Stimulated activated CD8-positive, alpha-beta memory T cell treated with anti-CD3 and anti-CD28 coated beads, Interleukin-15, amount 100 ng/mL, for 1 hour (primary cell): ENCODE measurements around the gene RTL1.

Experiments
- DNase-seq: peaks from one replicate; pipeline ENCODE4 v3.0.0-alpha.2; 2020; ENCODE audit warnings: low read depth

Gene RTL1

DNA sequence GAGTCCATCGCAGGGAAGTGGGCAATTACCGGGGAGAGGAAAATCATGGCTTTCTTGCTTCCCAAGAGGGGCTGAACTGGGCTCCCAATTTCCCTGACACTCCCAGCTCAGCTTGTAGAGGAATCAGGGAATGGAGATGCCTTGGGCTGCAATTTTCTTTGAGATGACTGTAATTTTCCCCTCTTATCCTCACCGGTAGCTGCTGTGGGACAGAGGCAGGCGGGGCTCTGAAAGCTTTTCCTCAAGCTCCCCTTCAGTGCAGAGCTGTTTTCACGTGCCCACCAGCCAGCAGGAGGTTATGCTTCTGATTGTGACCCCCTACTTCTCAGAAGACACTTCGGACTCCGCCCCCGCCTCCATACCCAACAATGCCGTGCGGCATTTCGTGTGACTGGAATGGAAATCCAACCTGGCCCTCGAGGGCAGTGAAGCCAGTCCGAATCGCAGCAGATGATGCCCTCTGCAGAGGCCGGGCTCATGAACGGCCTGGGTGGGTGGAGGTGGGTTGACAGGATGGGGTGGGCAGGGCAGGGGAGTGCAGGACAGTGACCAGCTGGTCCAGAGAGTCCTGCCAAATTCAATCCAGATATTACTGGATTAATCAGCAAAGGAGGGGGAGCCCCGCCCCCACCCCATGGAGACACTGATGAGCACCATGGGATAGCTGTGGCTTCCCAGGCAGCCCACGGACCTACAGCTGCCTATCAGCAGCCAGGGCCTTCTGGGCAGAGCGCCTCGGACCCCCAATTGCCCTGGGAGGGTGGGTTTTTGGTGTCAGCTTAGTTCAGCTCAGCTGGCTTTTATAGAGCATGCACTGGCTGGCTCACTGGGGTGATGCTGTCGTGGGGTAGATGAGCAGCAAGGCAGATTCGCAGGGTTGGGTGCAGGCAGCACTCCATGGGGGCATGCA, 37.6 kb downstream of the RTL1 start:
- DNase-seq, result no peak

GRCh38 chr14:100864960-100865681, 38.4 kb downstream of the RTL1 start:
- no peak for DNase-seq

DNA sequence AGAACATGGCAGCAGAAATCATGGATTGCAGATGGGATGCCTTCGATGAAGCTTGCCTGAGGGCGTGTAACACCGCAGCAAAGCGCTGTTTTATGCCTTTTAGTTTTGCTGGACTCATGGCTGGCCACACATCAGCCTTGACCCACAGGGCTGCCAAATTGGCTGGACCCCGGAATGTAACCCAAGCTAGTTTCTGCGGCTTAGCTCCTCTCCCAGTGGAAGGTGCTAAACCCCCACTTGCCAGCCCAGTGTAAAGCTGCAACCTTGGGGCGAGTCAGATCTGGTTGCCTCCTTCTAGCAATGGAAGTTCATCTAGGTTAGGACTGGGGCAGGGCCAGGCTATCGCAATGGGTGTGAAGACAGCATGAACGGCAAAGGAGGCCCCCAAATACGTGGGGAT, 39.3 kb downstream of the RTL1 start:
- DNase-seq, result no peak

DNA sequence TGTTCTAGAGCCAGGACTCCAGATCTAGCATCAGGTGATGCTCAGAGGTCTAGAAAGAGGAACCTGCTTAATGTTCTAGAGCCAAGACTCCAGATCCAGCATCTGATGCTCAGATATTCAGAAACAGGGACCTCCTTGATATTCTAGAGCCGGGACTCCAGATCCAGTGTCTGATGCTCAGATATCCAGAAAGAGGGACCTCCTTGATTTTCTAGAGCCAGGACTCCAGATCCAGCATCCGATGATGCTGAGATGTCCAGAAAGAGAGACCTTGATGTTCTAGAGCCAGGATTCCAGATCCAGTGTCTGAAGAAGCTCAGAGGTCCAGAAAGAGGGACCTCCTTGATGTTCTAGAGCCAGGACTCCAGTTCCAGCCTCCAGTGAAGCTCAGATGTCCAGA, 40.7 kb downstream of the RTL1 start:
- DNase-seq, result no peak

DNA sequence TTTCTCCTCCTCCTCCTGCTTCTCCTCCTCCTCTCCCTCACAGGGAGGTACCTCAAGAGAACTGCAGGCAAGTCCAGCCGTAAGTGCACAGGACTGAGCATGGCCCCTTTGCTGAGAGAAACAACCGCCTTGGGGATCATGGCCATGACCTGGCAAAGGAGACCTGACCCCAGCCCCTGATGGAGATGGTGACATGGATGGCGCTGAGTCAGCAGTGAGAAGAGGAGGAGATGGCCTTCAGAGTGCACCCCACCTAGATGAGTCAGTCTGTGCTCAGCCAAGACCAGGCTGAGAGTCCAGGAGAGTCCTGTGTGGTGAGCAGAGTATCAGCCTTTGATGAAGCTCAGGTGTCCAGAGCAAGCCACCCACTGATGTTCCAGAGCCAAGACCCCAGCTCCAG, 41.2 kb downstream of the RTL1 start:
- DNase-seq, result no peak

DNA sequence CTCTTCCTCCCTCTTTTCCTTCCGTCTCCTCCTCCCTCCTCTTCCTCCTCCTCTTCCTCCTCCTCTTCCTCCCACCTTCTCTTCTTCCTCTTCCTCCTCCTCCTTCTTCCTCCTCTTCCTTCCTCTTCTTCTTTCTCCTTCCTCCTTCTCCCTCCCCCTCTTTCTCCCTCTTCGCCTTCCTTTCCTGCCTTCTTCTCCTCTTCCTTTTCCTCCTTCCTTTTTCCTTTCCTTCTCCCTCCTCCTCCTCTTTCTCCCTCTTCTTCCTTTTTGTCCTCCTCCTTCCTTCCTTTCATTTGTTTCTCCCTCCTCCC, 41.6 kb downstream of the RTL1 start:
- no peak for DNase-seq

GRCh38 chr14:100861188-100861936, 42.2 kb downstream of the RTL1 start:
- DNase-seq, result no peak

DNA sequence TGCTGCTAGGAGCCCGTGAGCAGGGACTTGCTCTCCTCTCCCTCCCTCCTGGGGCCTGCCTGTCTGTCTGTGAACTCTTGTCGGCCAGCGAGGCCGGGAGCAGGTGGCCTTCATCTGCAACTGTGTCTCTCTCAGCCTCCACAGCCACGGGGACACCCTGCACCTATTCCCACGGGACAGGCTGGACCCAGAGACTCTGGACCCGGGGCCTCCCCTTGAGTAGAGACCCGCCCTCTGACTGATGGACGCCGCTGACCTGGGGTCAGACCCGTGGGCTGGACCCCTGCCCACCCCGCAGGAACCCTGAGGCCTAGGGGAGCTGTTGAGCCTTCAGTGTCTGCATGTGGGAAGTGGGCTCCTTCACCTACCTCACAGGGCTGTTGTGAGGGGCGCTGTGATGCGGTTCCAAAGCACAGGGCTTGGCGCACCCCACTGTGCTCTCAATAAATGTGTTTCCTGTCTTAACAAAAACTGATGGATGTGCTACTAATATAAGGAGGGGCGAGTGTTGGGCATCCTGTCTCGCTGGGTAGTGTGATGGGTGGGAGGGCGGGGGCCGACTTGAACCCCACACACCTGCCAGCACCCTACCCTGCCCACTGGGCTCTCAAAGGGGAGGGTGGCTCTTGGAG, 42.9 kb downstream of the RTL1 start:
- no peak for DNase-seq

- DNase-seq, result no peak
Measured at GRCh38 chr14:100859781-100860180, 43.7 kb downstream of the RTL1 start.

GRCh38 chr14:100858838-100859220, 44.7 kb downstream of the RTL1 start:
- DNase-seq, result no peak

DNA sequence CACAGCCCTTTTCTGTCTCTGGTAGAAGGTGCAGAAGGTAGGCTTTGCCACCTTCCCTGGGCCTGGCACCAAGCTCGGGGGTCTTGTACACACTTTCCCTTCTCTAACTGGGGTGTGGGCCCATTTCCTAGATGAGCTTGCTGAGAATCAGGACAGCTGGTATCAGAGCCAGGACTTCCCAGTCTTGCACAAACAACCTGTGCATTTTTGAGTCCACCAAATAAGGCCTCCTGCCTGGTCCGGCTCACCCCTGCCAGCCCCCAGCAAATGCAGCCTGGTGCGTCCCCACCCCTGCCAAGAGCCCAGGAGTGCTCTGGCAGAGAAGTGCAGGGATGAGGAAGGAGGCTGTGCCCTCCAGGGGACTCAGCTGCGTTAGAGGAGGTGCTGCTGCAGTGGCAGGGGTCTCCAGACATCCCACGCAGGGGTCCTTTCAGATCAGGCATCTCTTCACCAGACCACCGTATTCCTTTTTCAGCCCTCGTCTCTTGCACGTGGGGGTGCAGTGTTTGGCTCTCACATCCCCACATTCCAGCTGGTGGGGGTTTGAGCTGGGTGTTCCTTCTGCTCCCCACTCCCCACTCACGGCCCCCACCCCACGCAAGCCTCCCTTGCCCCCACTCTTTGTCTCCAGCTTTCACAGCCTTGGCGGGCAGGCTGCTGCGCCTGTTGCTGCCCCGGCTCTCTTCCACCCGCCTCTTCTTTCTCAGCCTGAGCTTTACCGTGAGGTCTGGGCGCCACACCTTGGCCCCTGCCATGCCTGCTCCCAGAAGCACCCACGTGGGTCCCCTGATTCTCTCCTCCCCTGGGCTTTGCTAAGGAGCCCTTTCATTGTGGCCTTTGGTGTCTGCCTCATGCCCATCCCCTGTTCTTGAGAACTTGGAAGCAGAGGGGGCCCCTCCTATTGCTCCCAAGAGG, 45.3 kb downstream of the RTL1 start:
- no peak for DNase-seq

DNA sequence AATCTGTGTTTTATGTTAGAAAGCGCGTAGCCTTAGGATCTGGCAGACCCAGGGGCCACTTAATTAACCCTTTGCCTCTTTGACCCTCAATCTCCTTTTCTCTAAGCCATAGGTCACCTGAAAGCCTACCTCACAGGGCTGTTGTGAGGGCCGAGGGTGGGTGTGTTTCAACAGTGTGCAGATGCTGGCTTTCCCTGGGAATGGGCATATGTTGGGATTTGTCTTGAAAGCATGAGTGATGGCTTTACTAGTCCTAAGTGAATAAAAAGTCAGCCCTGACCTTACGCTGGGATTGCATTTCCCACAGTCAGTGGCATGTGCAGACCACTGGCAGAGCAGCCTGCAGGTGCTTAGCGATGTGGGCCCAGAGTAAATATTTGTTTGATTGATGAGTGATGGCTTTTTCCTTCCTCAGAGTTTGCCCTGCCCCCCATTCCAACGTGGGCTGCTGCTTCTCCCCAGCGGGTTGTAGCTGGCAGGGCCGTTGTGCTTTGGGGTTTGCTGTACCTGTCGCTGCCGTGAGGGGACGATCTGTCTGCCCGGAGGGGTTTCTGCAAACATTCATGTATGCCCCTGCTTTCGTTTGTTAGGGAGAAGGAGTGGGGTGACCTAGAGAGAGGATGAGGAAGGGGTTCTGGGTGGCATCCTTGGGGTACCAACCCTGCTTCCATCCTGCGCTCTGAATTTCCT, 46.1 kb downstream of the RTL1 start:
- no peak for DNase-seq

DNA sequence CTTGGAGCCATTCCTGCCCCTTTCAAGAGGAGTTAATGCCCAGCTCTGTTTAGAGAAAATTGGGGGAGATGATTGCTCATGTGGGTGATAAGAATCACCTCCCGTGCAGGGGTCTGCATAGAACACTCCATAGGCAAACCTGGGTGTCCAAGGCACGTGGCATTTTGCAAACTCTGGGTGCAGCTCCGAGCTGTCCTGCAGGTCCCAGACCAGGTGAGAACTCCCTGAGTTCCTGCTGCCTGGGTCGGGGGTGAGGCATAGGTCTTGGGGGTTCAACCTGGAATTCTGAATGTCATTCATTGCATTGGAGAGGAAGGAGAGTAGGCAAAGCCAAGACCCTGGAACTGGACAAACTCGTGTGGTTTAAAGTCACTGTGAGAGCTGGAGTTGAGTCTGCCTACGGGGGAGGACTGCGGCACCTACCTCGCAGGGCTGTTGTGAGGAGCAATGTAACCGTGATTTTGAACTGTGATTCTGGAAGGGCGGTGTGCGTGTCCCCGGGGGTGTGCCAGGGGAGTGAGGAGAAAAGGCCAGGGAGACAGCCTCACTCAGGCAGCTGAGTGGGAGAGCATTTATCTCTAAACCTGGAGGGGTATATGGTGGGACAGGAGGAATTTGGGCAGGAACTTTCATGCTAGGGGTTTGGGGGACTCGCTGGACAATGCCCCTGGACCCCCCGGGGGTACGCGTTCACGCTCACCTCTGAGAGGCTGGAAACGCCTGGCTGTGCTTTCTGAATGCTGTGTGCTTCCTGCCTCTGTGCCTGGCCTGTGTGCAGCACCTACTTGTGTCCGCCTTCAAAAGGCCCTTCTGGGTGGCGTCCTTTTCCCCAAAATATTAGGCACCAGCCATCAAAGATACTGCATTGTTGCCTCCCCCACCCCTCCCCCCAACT, 47.2 kb downstream of the RTL1 start:
- DNase-seq, result no peak

DNA sequence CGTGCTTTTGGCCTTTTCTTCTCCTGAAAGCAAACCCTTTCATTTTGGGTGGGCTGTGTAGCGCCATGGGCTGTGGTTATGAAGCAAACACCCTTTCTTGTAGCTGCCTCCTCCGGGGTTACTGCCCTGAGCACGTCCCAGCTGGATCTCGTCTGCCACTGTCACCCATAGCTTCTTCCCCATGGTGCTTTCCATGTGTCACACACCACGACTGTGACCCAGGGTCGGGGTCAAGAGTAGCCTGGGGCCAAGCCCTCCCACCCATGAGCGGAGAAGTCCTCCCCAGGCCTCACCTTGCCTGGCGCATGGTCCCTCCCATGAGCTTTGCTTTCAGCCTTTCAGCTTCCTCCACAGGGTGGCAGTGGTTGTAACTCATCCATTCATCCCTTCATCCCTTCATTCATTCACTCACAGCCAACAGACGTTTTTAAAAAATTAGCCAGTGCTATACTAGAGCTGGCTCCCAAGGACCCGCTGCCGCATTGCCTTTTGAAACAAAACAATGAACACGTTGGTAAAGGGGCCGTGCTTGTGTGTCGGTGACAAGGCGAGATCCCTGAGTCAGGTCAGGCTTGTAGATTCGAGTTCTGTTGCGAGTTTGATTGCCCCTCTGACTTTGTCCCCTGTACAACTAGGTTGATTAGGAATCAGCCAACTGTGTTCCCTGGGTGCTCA, 48.1 kb downstream of the RTL1 start:
- DNase-seq, result no peak

GRCh38 chr14:100854435-100854834, 49.1 kb downstream of the RTL1 start:
- DNase-seq, result no peak

DNA sequence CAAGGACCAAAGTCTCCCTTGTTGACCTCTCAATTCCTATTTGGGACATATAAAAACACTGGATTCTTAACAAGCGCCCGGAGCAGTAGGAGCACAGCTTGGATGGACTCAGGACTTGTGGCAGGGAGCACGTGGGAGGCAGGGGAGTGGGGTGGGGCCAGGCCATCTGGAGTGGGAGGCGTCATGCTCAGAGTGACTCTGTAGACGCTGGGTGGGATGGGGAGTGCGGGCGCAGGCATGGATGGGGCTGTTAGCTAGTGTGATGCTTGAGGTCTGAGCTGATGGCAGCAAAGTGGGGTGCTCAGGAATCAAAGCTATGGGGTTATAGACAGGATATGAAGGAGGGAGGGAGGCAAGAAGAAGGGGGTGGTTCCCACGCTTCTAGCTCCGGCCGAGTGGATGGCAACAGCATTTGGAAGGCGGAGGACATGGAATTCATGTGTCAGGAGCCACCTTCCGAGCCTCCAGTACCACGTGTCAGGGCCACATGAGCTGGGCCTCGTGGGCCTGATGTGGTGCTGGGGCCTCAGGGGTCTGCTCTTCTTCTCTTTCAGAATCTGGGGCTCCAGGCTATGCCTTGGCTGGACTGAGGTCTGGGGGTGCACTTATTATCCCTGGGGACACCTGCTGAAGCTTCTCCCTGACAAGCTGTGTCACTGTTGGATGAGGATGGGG, 51.4 kb downstream of the RTL1 start:
- DNase-seq, result no peak

- DNase-seq, result no peak
Measured at GRCh38 chr14:100851586-100851916, 52.0 kb downstream of the RTL1 start.

- DNase-seq, result peak; percentile 69
Measured at GRCh38 chr14:100850841-100851585, 52.5 kb downstream of the RTL1 start.
